ENCODE measurements around the gene DLX2.

The DLX2 gene

GRCh38 chr2:172107690-172108586 lies 5.2 kb upstream of the DLX2 start:
- DNase-seq, result no peak

- no peak for DNase-seq
Measured at GRCh38 chr2:172106108-172106961, 3.6 kb upstream of the DLX2 start.

GRCh38 chr2:172105471-172106107 lies 2.9 kb upstream of the DLX2 start:
- DNase-seq, result no peak

GRCh38 chr2:172103471-172104272 lies 972 bp upstream of the DLX2 start:
- DNase-seq, result no peak

- DNase-seq, result no peak
Measured at GRCh38 chr2:172101821-172102390, 794 bp downstream of the DLX2 start.

GRCh38 chr2:172100935-172101820 lies 1.5 kb downstream of the DLX2 start:
- no peak for DNase-seq

GRCh38 chr2:172100080-172100934 lies 2.4 kb downstream of the DLX2 start:
- DNase-seq, result no peak

GRCh38 chr2:172099472-172100079 lies 3.1 kb downstream of the DLX2 start:
- no peak for DNase-seq

GRCh38 chr2:172098650-172099471 lies 3.8 kb downstream of the DLX2 start:
- DNase-seq, result no peak

GRCh38 chr2:172098287-172098649 lies 4.4 kb downstream of the DLX2 start:
- no peak for DNase-seq

- DNase-seq, result no peak
Measured at GRCh38 chr2:172097557-172098131, 5.1 kb downstream of the DLX2 start.

- DNase-seq, result no peak
Measured at GRCh38 chr2:172096626-172097547, 5.8 kb downstream of the DLX2 start.

- DNase-seq, result no peak
Measured at GRCh38 chr2:172095905-172096625, 6.6 kb downstream of the DLX2 start.

GRCh38 chr2:172095146-172095904 lies 7.4 kb downstream of the DLX2 start:
- DNase-seq, result no peak

- DNase-seq, result no peak
Measured at GRCh38 chr2:172094294-172095145, 8.2 kb downstream of the DLX2 start.

Data from NCI-H524 treated with DMSO at 0.1 percent for 48 hours (cell line).